Lung (tissue), 12 donors: ENCODE results near the gene ARSG. TPM values are rescaled to one million over a fixed set of nuclear protein-coding genes. Genes with fewer than 3 reads are reported as not detected.

Experiments
- ATAC-seq: fragments of 200-7000 bp; cut with Tn5 transposase; one replicate; pipeline ENCODE4 v1.9.1; 2020; ENCODE audit warnings: moderate number of reproducible peaks; ENCODE audit not compliant: insufficient read depth, low FRiP score
- DNase-seq, 3 donors: peaks; one replicate each; pipeline ENCODE4 v3.0.0-alpha.2; 2013 to 2017
- H3K27ac ChIP-seq, 2 donors: one replicate each; pipeline ENCODE4 v1.5.1; 2013; ENCODE audit warnings: mild to moderate bottlenecking in 2 of 2, moderate library complexity in 2 of 2, control low read depth in 1 of 2, inconsistent platforms in 1 of 2, low read depth in 1 of 2, low read length in 1 of 2
- H3K27me3 ChIP-seq, 3 donors: one replicate each; pipeline ENCODE4 v1.5.1; 2013; ENCODE audit warnings: low read length in 2 of 3; ENCODE audit not compliant: control insufficient read depth in 3 of 3, insufficient read depth in 3 of 3
- H3K36me3 ChIP-seq, 4 donors: one replicate each; pipeline ENCODE4 v1.5.1; 2013; ENCODE audit warnings: low read length in 4 of 4, mild to moderate bottlenecking in 1 of 4, moderate library complexity in 1 of 4; ENCODE audit not compliant: control insufficient read depth in 4 of 4, insufficient read depth in 4 of 4
- H3K4me1 ChIP-seq, 5 donors: one replicate each; pipeline ENCODE4 v1.5.1; 2013; ENCODE audit warnings: low read length in 5 of 5, mild to moderate bottlenecking in 2 of 5, moderate library complexity in 1 of 5; ENCODE audit not compliant: control insufficient read depth in 5 of 5, insufficient read depth in 5 of 5
- H3K4me3 ChIP-seq: one replicate; pipeline ENCODE4 v1.5.1; 2013; ENCODE audit warnings: mild to moderate bottlenecking, control low read depth, moderate library complexity
- H3K9ac ChIP-seq, 2 donors: one replicate each; pipeline ENCODE4 v1.5.1; 2013; ENCODE audit warnings: low read length in 2 of 2, control low read depth in 1 of 2; ENCODE audit not compliant: insufficient read depth in 1 of 2
- H3K9me3 ChIP-seq, 4 donors: one replicate each; pipeline ENCODE4 v1.5.1; 2013; ENCODE audit warnings: low read length in 3 of 4, mild to moderate bottlenecking in 1 of 4, moderate library complexity in 1 of 4; ENCODE audit not compliant: control insufficient read depth in 4 of 4, insufficient read depth in 3 of 4
- WGBS, 2 donors: extraction: QIAGEN DNeasy Blood & Tissue Kit; methylation state at CpG; one replicate each; pipeline ENCODE4 v1.1.7; 2013; 5-methylcytosine and 5-hydroxymethylcytosine counted together
- polyA plus RNA-seq, 2 donors: library from polyadenylated mRNA; stranded (reverse); fragments of 200-250 nt; gene quantifications; one replicate each; pipeline ENCODE4 v1.2.1, GENCODE V29; 2013
- total RNA-seq, 2 donors: library from RNA; depleted of rRNA in 1 of 2; stranded (reverse); fragments of >200 nt in 1 of 2; gene quantifications; one replicate each; pipeline ENCODE4 v1.2.1, GENCODE V29; 2014 to 2021
- TF ChIP-seq, protein P1 (sequence below): IDR thresholded peaks from 2 replicates; pipeline ENCODE4 v1.5.1; 2012; ENCODE audit warnings: mild to moderate bottlenecking; ENCODE audit errors: control extremely low read depth, extremely low read depth
- donor health status: control.
- donor health status: control.
- donor health status: Bipolar disorder and iron deficiency.
- donor health status: healthy.
- donor health status: DM: yes; HTN: yes; CAD: no.

ARSG gene
- total and polyA plus RNA-seq, 4 donors, result 1.5 to 9.3 (median 4.3) TPM

DNA sequence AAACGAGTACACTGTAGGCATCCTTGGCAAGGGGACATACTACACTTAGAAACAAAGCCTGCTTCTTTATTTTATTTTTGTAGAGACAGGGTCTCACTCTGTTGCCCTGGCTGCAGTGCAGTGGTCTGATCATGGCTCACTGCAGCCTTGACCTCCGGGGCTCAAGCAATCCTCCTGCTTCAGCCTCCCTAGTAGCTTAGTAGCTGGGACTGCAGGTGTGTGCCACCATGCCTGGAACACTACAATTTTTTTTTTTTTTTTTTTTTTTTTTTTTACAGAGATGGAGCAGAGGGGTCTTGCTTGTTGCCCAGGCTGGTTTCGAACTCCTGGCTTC lies 87.8 kb downstream of the ARSG start:
- TF ChIP-seq, protein P1, sequence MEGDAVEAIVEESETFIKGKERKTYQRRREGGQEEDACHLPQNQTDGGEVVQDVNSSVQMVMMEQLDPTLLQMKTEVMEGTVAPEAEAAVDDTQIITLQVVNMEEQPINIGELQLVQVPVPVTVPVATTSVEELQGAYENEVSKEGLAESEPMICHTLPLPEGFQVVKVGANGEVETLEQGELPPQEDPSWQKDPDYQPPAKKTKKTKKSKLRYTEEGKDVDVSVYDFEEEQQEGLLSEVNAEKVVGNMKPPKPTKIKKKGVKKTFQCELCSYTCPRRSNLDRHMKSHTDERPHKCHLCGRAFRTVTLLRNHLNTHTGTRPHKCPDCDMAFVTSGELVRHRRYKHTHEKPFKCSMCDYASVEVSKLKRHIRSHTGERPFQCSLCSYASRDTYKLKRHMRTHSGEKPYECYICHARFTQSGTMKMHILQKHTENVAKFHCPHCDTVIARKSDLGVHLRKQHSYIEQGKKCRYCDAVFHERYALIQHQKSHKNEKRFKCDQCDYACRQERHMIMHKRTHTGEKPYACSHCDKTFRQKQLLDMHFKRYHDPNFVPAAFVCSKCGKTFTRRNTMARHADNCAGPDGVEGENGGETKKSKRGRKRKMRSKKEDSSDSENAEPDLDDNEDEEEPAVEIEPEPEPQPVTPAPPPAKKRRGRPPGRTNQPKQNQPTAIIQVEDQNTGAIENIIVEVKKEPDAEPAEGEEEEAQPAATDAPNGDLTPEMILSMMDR, result no peak
- Histone ChIP-seq H3K27me3 (no peaks in the 10 kb centered on the region), H3K9ac (no peak overlapping the region), H3K9me3 (no peaks in the 10 kb centered on the region), H3K4me3 (no peak overlapping the region), H3K36me3 (no peaks in the 10 kb centered on the region), H3K27ac (peak overlapping the region; percentile 91), H3K4me1 (peaks cover 8 to 27% (median 15%) of the 10 kb centered on the region in 5 donors)
- WGBS, 2 donors, result 80 to 87% methylated on average over 3 of the region's 3 CpGs
- DNase-seq (no peak), ATAC-seq (no peak)

DNA sequence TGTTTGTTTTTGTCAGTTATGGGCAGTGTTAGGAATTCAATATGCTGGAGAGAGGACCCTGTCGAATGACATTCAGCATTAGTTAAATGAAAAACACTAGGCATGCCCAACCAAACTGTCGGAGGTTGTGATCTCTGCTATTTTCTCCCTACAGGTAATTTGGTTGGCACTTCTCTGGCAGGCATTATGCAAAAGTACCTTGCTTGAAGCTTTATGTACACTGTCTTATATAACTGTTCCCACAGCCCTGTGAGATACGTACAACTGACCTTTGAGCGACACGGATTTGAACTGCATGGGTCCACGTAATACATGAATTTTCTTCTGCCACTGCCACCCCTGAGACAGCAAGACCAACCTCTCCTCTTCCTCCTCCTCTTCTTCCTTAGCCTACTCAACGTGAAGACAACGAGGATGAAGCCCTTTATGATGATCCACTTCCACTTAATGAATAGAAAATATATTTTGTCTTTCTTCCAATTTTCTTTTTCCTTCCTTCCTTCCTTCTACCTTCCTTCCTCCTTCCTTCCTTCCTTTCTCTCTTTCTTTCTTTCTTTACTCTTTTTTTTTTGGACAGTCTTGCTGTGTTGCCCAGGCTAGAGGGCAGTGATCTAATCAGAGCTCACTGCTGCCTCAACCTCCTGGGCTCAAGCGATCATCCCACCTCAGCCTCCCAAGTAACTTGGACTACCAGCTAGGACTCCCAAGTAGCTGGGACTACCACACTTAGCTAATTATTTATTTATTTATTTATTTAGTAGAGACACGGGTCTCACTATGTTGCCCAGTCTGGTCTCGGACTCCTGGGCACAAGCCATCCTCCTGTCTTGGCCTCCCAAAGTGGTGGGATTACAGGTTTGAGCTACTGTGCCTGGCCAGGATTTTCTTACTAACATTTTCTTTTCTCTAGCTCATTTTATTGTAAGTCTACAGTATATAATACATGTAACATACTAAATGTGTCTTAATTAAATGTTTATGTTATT lies 88.7 kb downstream of the ARSG start:
- TF ChIP-seq, protein P1, result no peak
- Histone ChIP-seq H3K9me3 (no peaks in the 10 kb centered on the region), H3K27ac (peak overlapping the region; percentile 91), H3K27me3 (no peaks in the 10 kb centered on the region), H3K4me1 (peaks cover 10 to 35% (median 19%) of the 10 kb centered on the region in 5 donors), H3K4me3 (no peak overlapping the region), H3K9ac (no peak overlapping the region), H3K36me3 (no peaks in the 10 kb centered on the region)
- no peak for ATAC-seq
- 93% methylated on average over 11 of the region's 11 CpGs for WGBS, 2 donors
- no peak for DNase-seq

DNA sequence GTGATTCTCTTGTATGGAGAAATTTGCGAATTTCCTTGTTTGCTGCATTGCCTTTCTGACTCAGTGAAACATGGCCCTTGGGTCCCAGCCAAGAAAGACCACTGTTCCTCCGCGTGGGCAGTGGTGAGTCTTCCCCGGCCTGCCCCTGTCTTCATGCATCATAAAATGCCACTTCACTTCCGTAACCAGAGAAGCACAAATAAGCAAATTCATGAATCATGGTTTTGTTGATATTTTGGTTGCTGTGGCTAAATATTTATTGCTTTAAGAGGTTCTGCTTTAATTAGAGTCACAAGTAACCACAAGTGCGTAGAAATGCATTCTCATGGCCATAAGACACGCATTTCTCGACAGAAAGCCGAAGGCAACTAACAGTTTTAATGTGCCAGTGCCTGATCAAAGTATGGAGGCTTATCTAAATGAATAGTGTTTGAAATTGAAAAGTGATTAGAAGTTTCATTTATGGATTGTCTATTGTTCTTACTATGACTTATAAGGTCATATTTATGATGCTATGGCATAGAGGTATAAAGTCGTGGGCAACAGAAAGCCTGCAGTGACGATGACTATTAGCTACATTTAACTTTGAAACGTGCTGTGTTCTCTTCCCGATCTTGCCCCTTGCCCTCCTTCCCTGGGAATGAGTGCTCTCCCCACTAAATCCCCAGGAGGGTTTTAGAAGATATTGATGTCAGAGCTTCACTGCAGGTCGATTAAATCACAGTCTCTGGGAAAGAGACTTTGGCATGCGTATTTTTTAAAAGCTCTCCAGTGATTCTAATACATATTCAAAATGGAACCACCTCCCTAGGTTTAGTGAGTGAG lies 90.0 kb downstream of the ARSG start:
- TF ChIP-seq, protein P1, result no peak
- H3K4me1 ChIP-seq, result peaks cover 10 to 40% (median 19%) of the 10 kb centered on the region in 5 donors
- no peak for ATAC-seq
- no peak overlapping the region for H3K27ac ChIP-seq
- peak in 1 of 3 donors; percentile 24 for DNase-seq
- H3K36me3 ChIP-seq, result no peaks in the 10 kb centered on the region
- H3K9me3 ChIP-seq, result no peaks in the 10 kb centered on the region
- 78 to 90% methylated on average over 15 of the region's 15 CpGs for WGBS, 2 donors
- no peaks in the 10 kb centered on the region for H3K27me3 ChIP-seq
- no peak overlapping the region for H3K4me3 ChIP-seq
- H3K9ac ChIP-seq, result no peak overlapping the region
